Ramos (cell line): ENCODE results near the gene ERCC6L2.

Source experiments
- in situ Hi-C: fragments of 300-500 bp; cut with MboI; formaldehyde crosslinking; loops from one replicate; pipeline ENCODE4 v1.14.3; 2022; ENCODE audit warnings: low sequenced_read_pairs; ENCODE audit not compliant: unreplicated experiment

ERCC6L2 gene

GRCh38 chr9:95875305-95876137, at the start of gene ERCC6L2:
Gene ERCC6L2, plus strand, starts transcription at chr9:95875691. Its CDS starts 348 bp downstream, at chr9:95876039.
- in situ Hi-C loops, result no loop called here

GRCh38 chr9:95826183-95826838, 49.2 kb upstream of the ERCC6L2 start:
- in situ Hi-C loops, result no loop called here

- in situ Hi-C loops, result no loop called here
Observed at GRCh38 chr9:95830768-95831167, 44.7 kb upstream of the ERCC6L2 start.

GRCh38 chr9:95831810-95832209, 43.7 kb upstream of the ERCC6L2 start:
- in situ Hi-C loops, result no loop called here

- in situ Hi-C loops, result no loop called here
Observed at GRCh38 chr9:95833546-95834178, 41.8 kb upstream of the ERCC6L2 start.

GRCh38 chr9:95834281-95834907, 41.1 kb upstream of the ERCC6L2 start:
- in situ Hi-C loops, result no loop called here

- in situ Hi-C loops, result no loop called here
Observed at GRCh38 chr9:95835393-95835792, 40.1 kb upstream of the ERCC6L2 start.

- in situ Hi-C loops, result no loop called here
Observed at GRCh38 chr9:95836072-95836471, 39.4 kb upstream of the ERCC6L2 start.

GRCh38 chr9:95839012-95839411, 36.5 kb upstream of the ERCC6L2 start:
- in situ Hi-C loops, result no loop called here

- in situ Hi-C loops, result no loop called here
Observed at GRCh38 chr9:95840074-95840473, 35.4 kb upstream of the ERCC6L2 start.

- in situ Hi-C loops, result no loop called here
Observed at GRCh38 chr9:95841377-95841776, 34.1 kb upstream of the ERCC6L2 start.

- in situ Hi-C loops, result no loop called here
Observed at GRCh38 chr9:95845751-95846150, 29.7 kb upstream of the ERCC6L2 start.

- in situ Hi-C loops, result no loop called here
Observed at GRCh38 chr9:95848764-95849163, 26.7 kb upstream of the ERCC6L2 start.

- in situ Hi-C loops, result no loop called here
Observed at GRCh38 chr9:95852059-95853032, 23.1 kb upstream of the ERCC6L2 start.

- in situ Hi-C loops, result no loop called here
Observed at GRCh38 chr9:95854386-95855020, 21.0 kb upstream of the ERCC6L2 start.

- in situ Hi-C loops, result no loop called here
Observed at GRCh38 chr9:95855961-95856360, 19.5 kb upstream of the ERCC6L2 start.

- in situ Hi-C loops, result no loop called here
Observed at GRCh38 chr9:95857124-95857523, 18.4 kb upstream of the ERCC6L2 start.

GRCh38 chr9:95857896-95858295, 17.6 kb upstream of the ERCC6L2 start:
- in situ Hi-C loops, result no loop called here

GRCh38 chr9:95862343-95862742, 13.1 kb upstream of the ERCC6L2 start:
- in situ Hi-C loops, result no loop called here
